K562 (cell line): ENCODE measurements around the gene PAN2. TPM values are rescaled to one million over a fixed set of nuclear protein-coding genes. Genes with fewer than 3 reads are reported as not detected.

Source experiments
- AFF1 ChIP-seq, 2 experiments: fragments of 450-650 bp; IDR thresholded peaks; 2 replicates each; pipeline ENCODE4 v1.6.1; 2018; ENCODE audit warnings: mild to moderate bottlenecking in 2 of 2, low read depth in 1 of 2; ENCODE audit not compliant: partially characterized antibody in 2 of 2
- ATF2 ChIP-seq: sonication (generic); formaldehyde crosslinking; IDR thresholded peaks from 2 replicates; pipeline ENCODE4 v1.8.1; 2022; ENCODE audit warnings: missing genetic modification reagents
- CGGBP1 ChIP-seq: fragments of 250-450 bp; sonication (Bioruptor Pico); IDR thresholded peaks from 2 replicates; pipeline ENCODE4 v1.9.0; 2021; ENCODE audit warnings: mild to moderate bottlenecking
- DPF2 ChIP-seq: fragments of 450-650 bp; IDR thresholded peaks from 2 replicates; pipeline ENCODE4 v1.6.1; 2016
- EHMT2 ChIP-seq: fragments of 450-650 bp; IDR thresholded peaks from 2 replicates; pipeline ENCODE4 v1.6.1; 2018; ENCODE audit warnings: antibody characterized with exemption
- GATA2 ChIP-seq: sonication (generic); formaldehyde crosslinking; IDR thresholded peaks from 2 replicates; pipeline ENCODE4 v1.4.0; 2020; ENCODE audit warnings: mild to moderate bottlenecking, missing genetic modification reagents
- ILF3 ChIP-seq: fragments of 450-650 bp; IDR thresholded peaks from 2 replicates; pipeline ENCODE4 v1.6.1; 2018; ENCODE audit warnings: antibody characterized with exemption, mild to moderate bottlenecking, moderate library complexity, borderline replicate concordance
- KHSRP ChIP-seq: fragments of 450-650 bp; IDR thresholded peaks from 2 replicates; pipeline ENCODE4 v1.6.1; 2017
- MAFG ChIP-seq: fragments of 450-650 bp; conservative IDR thresholded peaks from 2 replicates; pipeline ENCODE4 v1.6.1; 2016; ENCODE audit warnings: missing genetic modification characterization, missing compliant biosample characterization
- MTF1 ChIP-seq: fragments of 250-450 bp; sonication (Bioruptor Pico); IDR thresholded peaks from 2 replicates; pipeline ENCODE4 v1.9.0; 2021; ENCODE audit warnings: moderate library complexity, mild to moderate bottlenecking, inconsistent platforms, borderline replicate concordance
- NR1H2 ChIP-seq: sonication (generic); formaldehyde crosslinking; IDR thresholded peaks from 2 replicates; pipeline ENCODE4 v1.4.0; 2020; ENCODE audit warnings: mild to moderate bottlenecking, missing genetic modification reagents
- PHF21A ChIP-seq: fragments of 450-650 bp; IDR thresholded peaks from 2 replicates; pipeline ENCODE4 v1.6.1; 2017; ENCODE audit warnings: low read depth, borderline replicate concordance
- PHF8 ChIP-seq: fragments of 200-600 bp; sonication (generic); IDR thresholded peaks from 2 replicates; pipeline ENCODE4 v1.6.1; 2012; ENCODE audit warnings: mixed run types, mild to moderate bottlenecking, inconsistent platforms, low read length, moderate library complexity, borderline replicate concordance
- PREB ChIP-seq: sonication (generic); formaldehyde crosslinking; IDR thresholded peaks from 2 replicates; pipeline ENCODE4 v1.8.1; 2023; ENCODE audit warnings: mild to moderate bottlenecking, missing genetic modification reagents
- RUNX1 ChIP-seq: sonication (generic); IDR thresholded peaks from 2 replicates; pipeline ENCODE4 v1.6.1; 2016; ENCODE audit warnings: antibody characterized with exemption, low read depth
- SAFB ChIP-seq: fragments of 200-400 bp; formaldehyde crosslinking; IDR thresholded peaks from 2 replicates; pipeline ENCODE4 v1.6.1; 2017; ENCODE audit warnings: low read depth, low read length, borderline replicate concordance
- TAF9B ChIP-seq: fragments of 450-650 bp; IDR thresholded peaks from 2 replicates; pipeline ENCODE4 v1.6.1; 2018; ENCODE audit warnings: mild to moderate bottlenecking; ENCODE audit not compliant: partially characterized antibody
- ZNF165 ChIP-seq: fragments of 250-450 bp; sonication (Bioruptor Pico); IDR thresholded peaks from 2 replicates; pipeline ENCODE4 v1.4.0; 2020; ENCODE audit warnings: borderline replicate concordance
- ZNF175 ChIP-seq: fragments of 200-800 bp; sonication (Bioruptor generic); IDR thresholded peaks from 2 replicates; pipeline ENCODE4 v1.6.1; 2016; ENCODE audit warnings: low read depth, mild to moderate bottlenecking, missing genetic modification characterization, missing compliant biosample characterization
- ZNF444 ChIP-seq: fragments of 250-450 bp; sonication (Bioruptor Pico); IDR thresholded peaks from 2 replicates; pipeline ENCODE4 v1.4.0; 2020; ENCODE audit warnings: mild to moderate bottlenecking, moderate library complexity
- ZNF644 ChIP-seq: fragments of 200-800 bp; sonication (Bioruptor generic); IDR thresholded peaks from 2 replicates; pipeline ENCODE4 v1.6.1; 2016; ENCODE audit warnings: low read depth, missing genetic modification characterization, missing compliant biosample characterization
- ZNF707 ChIP-seq: fragments of 250-450 bp; sonication (Bioruptor Pico); conservative IDR thresholded peaks from 2 replicates; pipeline ENCODE4 v1.8.0; 2022; ENCODE audit warnings: inconsistent platforms, mild to moderate bottlenecking, moderate library complexity
- polyA plus RNA-seq, 8 experiments: library from polyadenylated mRNA; depleted of rRNA in 4 of 8; stranded (reverse) in 5 of 8; unstranded in 3 of 8; fragments of >200 nt; fragmentation: Nextera tagmentation in 2 of 8; fragmentation: Illumina TruSeq in 1 of 8; extraction: Ambion mirVana in 2 of 8; extraction: Trizol in 1 of 8; gene quantifications; 2 replicates each; pipeline versions ENCODE4 v1.2.1 to v1.2.3, GENCODE V29; 2011 to 2014; ENCODE audit warnings: inconsistent platforms in 1 of 8, missing spikeins in 1 of 8
- total RNA-seq, 7 experiments: library from RNA; depleted of rRNA in 6 of 7; stranded (reverse); fragments of >200 nt in 6 of 7; fragmentation: Illumina TruSeq in 2 of 7; extraction: Trizol in 2 of 7; gene quantifications; 2 replicates each; pipeline versions ENCODE4 v1.2.1 to v1.2.3, GENCODE V29; 2011 to 2021; ENCODE audit warnings: low replicate concordance in 1 of 7

PAN2 gene
- total and polyA plus RNA-seq, 9 of the 15 experiments (the other 6 are each of a cell fraction or from before 2014, with no cell fraction given) = 15.0 to 66.1 (median 25.9) TPM

- TF ChIP-seq GATA2 (CRISPR knock-in tag) (peak; percentile 84), TAF9B (no peak), MAFG (no peak), RUNX1 (no peak), ZNF707 (CRISPR knock-in tag) (no peak), PREB (CRISPR knock-in tag) (no peak), DPF2 (peak; percentile 95), PHF8 (0 out of 2 replicates have a peak, but pooled peaks have one; percentile 1), ILF3 (no peak), ZNF444 (CRISPR knock-in tag) (no peak), NR1H2 (CRISPR knock-in tag) (no peak; the same call in 1 of the 2 replicates), ZNF165 (CRISPR knock-in tag) (no peak), ZNF175 (CRISPR knock-in tag) (peak; percentile 77), SAFB (no peak), AFF1 (IDR thresholded peaks at IDR 0.05; ENCODE audit: low read depth in 1 of 2, partially characterized antibody in 2 of 2) (peak in 1 of 2 experiments; percentile 57), PHF21A (peak; percentile 67; the same call in 1 of the 2 replicates), KHSRP (no peak), ATF2 (CRISPR knock-in tag) (no peak), MTF1 (CRISPR knock-in tag) (no peak), EHMT2 (peak; percentile 39; the same call in 1 of the 2 replicates), ZNF644 (peak; percentile 54; the same call in 1 of the 2 replicates), CGGBP1 (CRISPR knock-in tag) (0 out of 2 replicates have a peak, but pooled peaks have one; percentile 46)
Measured at GRCh38 chr12:56300644-56301464, 32.9 kb downstream of the PAN2 start (continued).
